Upper lobe of left lung (tissue), 4 donors: Measurements from ENCODE around the gene CEP55.

ENCODE experiments used
- CTCF ChIP-seq, 6 experiments: fragments of 450-650 bp in 4 of 6; fragments of 200-600 bp in 2 of 6; sonication (generic) in 2 of 6; IDR thresholded peaks; one replicate each; pipeline ENCODE4 v1.5.1; 2016 to 2019; ENCODE audit warnings: antibody characterized with exemption in 6 of 6
- EP300 ChIP-seq, 4 donors: sonication (generic); formaldehyde crosslinking; IDR thresholded peaks; one replicate each; pipeline ENCODE4 v1.5.1; 2017; ENCODE audit warnings: antibody characterized with exemption in 4 of 4, control low read depth in 2 of 4
- POLR2A ChIP-seq, 4 donors: fragments of 450-650 bp; IDR thresholded peaks; one replicate each; pipeline ENCODE4 v1.5.1; 2016 to 2017; ENCODE audit warnings: antibody characterized with exemption in 4 of 4, mild to moderate bottlenecking in 2 of 4
- POLR2AphosphoS5 ChIP-seq, 2 donors: sonication (generic); formaldehyde crosslinking; IDR thresholded peaks; one replicate each; pipeline ENCODE4 v1.5.1; 2017; ENCODE audit warnings: antibody characterized with exemption in 2 of 2

GRCh38 chr10:93554316-93554663 is 57.9 kb downstream of the CEP55 start:
- TF ChIP-seq CTCF (IDR thresholded peaks at IDR 0.05) (no peak), POLR2A (IDR thresholded peaks at IDR 0.05) (no peak), POLR2AphosphoS5 (IDR thresholded peaks at IDR 0.05) (no peak), EP300 (IDR thresholded peaks at IDR 0.05) (no peak)
